Fibroblast of peridontal ligament (primary cell): ENCODE results near the gene PRICKLE2.

ENCODE experiments used
- DNase-seq: peaks from one replicate; pipeline ENCODE4 v3.0.0-alpha.2; 2010; ENCODE audit errors: extremely low read depth

The PRICKLE2 gene, protein sequence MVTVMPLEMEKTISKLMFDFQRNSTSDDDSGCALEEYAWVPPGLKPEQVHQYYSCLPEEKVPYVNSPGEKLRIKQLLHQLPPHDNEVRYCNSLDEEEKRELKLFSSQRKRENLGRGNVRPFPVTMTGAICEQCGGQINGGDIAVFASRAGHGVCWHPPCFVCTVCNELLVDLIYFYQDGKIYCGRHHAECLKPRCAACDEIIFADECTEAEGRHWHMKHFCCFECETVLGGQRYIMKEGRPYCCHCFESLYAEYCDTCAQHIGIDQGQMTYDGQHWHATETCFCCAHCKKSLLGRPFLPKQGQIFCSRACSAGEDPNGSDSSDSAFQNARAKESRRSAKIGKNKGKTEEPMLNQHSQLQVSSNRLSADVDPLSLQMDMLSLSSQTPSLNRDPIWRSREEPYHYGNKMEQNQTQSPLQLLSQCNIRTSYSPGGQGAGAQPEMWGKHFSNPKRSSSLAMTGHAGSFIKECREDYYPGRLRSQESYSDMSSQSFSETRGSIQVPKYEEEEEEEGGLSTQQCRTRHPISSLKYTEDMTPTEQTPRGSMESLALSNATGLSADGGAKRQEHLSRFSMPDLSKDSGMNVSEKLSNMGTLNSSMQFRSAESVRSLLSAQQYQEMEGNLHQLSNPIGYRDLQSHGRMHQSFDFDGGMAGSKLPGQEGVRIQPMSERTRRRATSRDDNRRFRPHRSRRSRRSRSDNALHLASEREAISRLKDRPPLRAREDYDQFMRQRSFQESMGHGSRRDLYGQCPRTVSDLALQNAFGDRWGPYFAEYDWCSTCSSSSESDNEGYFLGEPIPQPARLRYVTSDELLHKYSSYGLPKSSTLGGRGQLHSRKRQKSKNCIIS

DNA sequence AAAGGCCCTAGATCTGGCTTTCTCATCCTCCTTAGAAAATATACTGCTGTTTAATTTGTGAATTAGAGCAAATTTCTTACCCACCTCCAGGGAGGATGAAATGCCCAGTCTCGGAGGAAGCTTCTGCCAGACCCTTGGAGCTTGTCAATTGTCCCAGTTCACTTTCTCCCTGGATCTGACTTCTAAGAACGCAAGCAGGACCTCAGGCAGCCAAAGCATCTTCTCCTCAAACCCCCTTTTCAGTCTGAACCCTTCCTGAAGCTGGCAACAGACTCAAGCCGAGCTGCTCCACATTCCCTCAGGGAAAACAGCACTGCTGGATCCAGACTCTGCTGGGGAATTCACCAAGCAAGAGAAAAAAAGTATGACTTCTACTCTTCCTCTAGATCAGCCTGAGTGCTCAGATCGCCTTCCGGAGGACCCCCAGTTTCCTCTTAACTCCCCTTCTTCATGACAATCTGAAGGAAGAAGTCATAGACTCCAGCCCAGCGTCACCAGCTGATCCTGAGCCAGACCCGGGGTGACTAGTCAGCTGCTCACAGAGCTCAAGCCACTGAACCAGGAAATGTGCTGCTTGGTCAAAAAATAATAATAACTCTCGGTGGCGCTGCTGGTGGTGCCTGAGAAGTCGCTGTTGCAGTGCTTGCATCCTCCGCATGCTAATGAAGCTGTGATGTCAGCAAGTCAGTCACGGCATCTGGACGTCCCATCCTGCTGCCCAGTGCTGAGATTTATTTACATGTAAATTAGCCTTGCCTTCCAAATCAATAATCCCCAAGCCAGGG, at the start of gene PRICKLE2:
Gene PRICKLE2, minus strand, starts transcription at position 641 of the 785 bp plus-strand sequence. CDS start 26,539 bp downstream, outside the sequence.
- DNase-seq: peak; percentile 89

DNA sequence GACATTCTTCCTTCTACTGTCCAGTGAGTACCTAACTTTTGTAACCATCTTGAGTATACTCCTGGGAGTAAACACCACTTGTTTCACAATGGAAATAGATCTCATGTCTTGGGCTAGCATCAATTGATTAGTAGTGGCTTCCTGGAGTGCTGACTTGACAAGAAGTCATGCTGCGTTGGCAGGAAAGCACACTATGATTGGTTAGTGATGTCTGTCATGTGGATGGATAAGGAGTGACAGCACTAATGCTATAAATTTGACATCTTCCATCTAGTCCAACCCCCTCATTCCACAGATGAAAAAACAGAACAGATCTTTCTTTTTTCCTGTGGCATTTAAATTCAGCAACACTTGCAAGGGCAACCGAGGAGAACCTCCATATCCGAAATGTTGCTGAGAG, 47.6 kb upstream of the PRICKLE2 start:
- no peak for DNase-seq

DNA sequence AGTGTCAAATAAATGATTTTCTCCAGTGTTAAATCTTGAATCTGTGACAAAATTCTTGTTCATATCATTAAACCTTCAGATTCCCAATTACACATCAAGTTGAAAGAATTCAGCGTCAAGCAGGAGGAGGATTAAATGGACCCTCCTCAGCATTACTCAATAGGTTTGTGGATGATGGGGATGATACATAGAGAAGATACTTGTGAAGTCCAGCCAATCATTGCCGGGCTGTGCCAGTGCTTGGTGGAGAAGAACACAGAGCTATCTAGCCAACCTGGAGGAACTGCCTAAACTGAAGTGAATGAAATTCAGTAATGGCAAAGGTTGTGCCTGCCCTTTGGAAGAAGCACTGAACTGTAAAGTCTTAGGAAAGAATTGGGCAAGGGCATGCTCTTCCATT, 47.0 kb upstream of the PRICKLE2 start:
- no peak for DNase-seq

DNA sequence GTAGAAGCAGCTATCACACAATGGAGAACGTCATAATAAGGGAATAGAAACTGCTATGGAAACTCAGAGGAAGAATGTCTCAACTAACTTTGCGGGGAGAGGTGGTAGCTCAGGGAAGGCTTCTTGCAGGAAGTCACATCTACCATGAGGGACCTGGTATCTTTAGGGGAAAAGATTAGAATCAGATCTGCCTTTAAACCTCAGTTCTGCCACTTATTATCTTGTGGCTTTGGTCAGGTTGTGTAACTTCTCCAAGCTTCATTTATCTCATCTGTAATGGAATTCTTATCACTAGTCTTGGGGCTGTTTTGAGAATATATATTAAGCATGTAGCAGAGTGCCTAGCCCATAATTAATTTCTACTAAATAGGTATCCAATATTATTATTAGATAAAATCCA, 46.4 kb upstream of the PRICKLE2 start:
- DNase-seq: no peak

DNA sequence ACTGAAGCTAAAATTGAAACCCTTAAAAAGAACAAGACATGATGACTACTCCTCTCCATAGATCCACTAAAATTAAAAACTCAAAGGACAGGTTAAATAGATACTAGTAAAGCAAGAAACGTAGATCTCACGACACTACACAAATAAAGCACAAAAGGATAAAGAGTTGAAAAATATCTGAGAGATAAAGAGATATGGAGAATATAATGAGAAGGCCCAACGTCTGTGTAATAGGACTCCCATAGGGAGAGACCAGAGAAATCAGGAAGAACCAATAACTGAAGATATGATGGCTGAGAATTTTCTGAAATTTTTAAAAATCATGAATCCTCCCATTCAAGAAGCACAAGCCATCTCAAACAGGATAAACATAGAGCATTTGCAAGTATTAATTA, 45.6 kb upstream of the PRICKLE2 start:
- no peak for DNase-seq

DNA sequence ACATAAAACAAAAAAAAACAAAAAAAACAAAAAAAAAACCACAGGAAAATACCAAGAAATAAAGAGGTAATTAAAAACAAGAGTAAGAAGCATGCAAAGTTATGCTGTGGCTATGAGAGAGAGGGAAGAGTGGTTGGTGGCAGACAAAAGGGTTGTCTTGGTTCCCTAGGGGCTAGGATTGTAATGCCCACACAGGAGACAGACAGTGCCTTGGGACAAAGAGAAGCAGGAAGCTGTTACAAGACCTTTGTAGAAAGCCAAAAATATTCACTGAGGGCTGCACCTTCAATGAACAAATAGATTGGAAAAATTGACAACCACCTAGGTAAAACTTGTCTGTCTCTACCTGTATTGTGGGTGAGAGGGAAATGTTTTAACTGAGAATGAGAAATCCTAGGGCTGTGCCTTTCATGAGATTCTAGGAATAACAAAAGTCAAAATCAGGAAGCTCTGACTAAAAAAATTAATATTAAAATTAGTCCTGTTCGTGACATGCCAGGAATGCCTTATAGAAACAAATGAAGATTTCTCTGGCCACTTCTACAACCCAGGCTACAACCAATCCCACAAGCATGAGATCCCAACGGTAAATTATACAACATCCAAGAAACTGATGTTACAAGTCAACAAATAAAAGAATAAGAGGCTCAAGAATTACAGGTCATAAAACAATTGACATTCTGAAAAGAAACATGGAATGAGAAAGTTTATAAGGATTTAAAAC, 45.0 kb upstream of the PRICKLE2 start:
- DNase-seq: no peak

DNA sequence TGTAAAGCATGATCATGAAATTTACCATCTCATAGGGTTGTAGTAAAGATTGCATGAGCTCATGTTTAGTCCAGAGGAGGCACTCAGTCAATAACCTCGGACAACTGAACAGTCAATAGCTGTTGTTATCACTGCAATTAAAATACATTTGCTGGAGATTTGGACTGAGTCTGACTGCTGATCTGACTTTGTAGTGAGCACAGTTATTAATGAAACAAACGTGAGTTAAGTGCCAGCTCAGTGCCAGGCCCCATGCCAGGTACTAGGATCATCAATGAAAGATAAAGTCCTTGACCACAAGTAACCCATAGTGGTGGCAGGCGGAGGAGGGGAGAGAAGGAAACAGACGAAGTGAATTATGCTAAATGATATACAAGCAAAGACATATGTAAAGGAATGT, 43.7 kb upstream of the PRICKLE2 start:
- DNase-seq: no peak

DNA sequence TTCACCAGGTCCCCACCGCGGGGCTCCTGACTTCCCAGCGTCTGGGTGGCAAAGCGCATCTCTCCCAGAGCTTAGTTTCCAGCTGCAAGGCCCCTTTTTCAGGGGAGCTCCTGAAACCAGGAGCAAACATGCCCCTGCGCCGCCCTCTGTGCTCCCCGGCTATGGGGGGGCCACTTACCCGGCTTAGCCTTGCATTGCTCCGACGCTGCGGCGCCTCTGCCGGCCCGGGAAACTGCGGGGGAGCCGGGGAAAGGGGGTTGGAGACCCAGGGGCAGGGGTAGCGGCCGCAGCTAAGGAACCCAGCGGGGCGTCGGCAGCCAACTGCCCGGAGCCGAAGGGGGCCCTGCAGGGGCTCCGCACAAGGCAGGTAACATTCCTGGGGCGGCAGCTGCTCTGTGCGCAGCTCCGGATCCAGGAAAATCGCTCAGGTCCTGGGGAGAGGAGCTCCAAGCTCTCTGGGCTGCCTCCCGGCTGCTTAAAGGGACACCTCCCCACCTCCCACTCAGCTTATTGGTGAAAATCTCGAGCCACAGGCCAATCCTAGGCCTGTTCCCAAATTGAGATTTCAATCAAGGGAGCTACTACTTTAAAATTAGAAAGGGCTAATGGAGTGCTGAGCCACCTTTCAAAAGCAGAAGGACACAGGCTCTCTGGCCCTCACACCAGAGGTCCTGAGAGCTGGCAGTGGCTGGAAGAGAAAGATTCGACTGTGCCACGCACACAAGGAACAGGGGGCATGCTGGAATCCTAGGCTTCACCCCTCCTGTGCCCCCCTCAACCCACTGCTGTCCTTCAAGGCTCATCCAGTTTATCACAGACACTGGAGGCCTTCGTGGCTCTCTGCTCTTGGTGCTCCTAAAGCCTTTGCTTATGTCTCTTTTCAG, 42.7 kb upstream of the PRICKLE2 start:
- peak; percentile 70 for DNase-seq

DNA sequence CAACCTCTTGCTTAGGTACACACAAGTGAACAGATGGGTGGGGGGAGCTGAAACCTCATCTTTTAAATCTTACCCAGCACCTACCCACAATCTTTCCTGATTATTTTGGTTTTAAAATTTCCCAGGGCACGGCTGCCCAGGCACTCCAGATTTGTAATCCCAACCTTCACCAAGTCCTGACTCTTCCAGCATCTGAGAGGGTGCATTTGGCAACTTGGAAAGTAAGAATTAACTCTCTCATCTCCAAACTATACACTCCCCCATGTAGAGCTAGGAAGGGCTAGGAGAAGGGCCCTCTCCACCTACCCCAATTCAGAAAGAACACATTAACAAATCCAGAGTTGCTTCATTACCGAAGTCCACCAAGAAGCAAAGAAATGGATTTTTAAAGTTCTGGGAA, 41.7 kb upstream of the PRICKLE2 start:
- no peak for DNase-seq

DNA sequence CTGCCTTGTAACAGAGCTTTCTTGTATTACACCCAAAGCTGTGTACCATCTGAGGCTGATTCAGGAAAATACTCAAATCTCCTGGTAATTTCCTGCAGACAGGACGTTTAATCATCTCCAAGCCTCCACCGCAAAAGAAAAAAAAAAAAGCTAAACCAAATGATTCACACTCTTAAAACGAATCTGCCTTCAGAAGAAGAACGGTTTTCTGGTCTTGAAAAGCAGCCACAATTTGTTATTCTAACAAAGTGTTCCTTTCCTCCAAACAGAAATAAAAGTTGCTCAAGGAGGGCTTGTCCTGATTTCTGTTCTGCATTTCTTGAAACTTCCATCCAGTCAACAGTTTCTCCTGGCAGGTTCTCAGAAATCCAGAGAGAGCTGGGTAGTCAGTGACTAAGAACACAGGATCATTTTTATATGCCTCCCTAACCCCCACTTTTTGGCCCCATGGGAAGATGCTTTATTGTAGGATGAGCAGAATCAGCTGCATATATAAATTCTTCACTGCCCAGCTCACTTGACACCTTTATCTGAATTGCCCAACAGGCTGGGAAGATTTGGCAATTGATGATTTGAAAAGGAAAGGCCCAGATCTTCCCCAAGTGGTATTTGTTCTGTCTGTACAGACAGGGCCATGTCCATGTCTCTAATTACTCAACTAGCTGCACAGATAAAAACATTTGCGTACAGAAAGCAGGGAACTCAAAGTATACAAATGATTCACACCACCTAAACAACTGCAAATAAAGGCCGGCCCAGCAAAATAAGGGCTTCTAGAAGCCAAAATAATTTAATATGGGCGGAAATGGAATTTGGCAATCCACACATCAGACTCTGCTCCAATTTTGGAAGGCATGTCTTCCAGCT, 41.0 kb upstream of the PRICKLE2 start:
- peak; percentile 97 for DNase-seq

DNA sequence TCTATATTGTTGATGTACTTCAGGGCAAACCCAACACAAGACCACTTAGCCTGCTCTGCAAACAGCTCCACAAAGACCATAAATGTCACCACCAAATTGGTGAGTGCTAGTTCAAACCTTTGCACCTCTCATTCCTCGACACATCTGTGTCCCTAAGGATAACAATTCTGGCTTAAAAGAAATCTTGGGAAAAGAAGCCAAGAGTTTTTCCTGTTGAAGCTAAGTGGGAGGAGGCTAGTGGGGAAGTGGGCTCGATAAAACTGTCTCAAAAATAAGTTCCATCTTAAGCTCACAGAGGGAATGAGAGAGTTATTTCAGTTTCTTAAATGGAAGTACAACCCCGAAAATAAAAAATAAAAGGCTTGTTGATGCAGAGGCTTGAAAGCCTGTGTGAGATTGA, 40.4 kb upstream of the PRICKLE2 start:
- DNase-seq: no peak

DNA sequence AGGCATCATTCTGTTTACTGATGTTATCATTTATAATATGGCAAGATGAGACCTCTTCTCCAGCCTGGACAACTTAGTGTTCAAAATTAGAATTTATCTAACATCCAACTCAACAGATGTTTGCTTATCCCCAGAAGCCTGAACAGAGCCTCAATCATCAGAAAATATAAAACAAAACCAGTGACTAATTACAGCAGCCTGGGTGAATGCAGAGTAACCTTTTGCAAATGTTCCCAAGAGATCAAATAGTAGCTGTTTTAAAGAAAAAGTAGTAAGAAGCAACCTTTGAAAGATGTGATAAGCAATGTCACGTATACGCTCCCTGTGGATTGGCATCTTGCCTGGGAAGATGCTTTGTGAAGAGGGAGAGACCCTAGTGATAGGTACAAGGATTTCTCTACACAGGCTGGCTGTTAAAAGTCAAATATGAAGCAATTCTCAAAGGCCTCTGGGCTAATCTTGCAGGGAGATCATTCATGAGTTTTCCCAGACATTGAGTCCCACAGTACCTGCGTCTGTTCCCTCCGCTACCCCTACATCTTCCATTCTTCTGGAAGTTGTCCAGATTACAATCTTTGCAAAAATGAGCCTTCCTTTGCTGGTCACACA, 39.3 kb upstream of the PRICKLE2 start:
- peak; percentile 27 for DNase-seq

DNA sequence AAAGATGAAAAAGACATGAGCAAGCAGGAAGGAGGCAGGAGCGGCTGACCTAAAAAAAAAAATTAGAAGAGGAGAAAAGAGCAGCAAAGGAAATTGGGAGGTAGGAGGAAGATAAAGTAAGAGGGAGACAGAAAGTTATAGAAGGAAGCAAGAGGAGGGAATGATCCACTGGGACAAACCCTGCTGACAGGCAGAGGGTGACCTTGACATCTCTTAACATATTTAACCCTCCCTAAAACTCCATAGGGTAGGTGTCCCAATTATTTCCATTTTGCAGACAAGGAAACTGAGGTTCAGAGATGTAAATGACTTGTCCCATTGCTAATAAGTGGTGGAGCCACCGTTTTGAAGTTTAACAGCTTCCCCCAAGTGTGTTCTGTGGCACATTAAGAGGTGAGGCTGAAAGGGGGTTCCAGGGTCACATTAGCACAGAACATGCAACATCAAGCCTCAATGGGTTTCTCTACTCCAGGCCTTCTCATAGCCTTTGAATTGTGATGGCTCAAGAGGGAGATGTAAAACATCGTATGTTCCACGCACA, 37.4 kb upstream of the PRICKLE2 start:
- no peak for DNase-seq

DNA sequence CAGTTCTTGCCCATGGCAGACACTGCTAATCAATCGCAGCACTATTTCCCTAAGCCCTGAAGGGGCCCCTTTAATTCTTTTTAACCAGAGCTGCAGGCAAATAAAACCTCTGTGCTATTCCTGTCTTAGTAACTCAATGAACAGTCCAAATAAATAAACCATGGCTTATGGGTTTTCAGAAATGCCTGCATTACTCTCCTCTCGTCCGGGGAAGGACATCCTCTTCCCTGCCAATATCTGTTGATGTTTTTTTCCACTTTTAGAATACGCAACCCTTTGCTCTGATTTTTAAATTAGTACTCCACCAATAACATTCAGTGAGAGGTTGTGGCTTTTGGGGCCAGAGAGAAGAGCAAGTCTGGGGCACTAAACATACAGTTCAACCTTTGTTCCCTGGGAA, 35.2 kb upstream of the PRICKLE2 start:
- peak; percentile 56 for DNase-seq

DNA sequence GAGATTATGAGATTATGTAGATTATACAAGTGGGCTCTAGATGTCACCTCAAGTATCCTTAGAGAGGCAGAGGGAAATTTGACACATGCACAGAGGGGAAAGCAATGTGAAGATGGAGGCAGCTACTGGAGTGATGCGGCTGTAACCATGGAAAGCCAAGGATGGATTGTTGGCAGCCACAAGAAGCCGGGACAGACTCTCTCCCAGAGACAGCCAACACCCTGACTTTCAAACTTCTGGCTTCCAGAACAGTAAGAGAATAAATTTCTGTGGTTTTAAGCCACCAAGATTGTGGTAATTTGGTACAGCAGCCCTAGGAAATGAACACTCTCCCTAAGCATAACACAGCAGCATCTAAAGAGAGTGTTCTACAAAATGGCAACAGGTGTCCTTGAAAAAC, 34.4 kb upstream of the PRICKLE2 start:
- peak; percentile 81 for DNase-seq

DNA sequence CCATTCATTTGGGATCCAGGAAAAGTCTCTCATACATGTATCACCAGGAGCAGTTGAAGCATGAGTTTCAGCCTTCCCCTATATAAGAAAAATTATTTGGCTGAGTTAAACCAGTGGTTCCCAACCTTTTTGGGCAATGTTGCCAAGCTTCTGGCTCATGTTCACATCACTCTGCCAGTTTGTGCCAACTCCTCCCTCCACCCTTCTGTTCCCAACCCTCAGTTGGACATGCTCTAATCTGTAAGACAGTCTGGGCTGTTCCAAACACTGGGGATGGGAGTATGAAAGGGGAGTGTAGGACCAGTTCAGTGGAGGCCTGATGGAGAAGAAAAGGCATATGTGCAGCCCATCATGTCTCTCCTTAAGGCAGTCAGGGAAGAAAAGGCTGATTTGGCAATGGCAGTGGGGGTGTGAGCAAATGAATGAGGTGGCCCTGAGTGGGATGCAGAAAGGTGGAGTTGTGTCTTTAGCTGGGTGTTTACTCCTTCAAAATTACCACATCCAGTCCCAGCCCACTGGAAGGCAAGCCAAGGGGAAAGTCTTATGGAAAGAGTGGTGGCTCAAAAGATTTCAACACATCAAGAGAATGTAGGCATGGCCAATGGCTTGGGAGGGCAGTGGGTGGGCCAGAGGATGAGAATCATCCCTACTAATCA, 32.0 kb upstream of the PRICKLE2 start:
- no peak for DNase-seq

DNA sequence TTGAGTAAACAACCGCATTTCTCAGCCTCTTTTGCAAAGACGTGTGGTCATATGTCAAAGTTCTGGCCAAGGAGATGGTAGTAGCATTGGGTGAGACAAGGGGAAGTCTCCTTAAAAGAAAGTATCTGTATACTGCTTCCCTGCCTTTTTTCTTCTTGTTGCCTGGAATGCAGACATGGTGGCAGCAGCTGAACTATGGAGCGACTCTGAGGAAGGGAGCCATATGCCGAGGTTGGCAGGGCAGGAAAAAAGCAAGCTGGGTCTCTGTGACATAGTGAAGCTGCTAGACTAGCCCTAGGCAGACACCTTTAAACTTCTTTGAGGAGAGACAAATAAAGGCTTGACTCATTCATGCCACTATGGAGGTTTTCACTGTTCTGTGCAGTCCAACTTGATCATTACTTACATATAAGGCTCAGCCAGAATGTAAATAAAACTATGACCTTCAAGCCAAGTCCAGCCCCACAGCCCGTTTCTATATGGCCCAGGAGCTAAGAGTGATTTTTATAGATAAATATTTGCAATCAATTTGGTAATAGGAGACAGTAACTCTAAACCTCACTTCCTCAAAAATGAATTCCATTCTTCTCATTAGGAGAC, 30.6 kb upstream of the PRICKLE2 start:
- no peak for DNase-seq

DNA sequence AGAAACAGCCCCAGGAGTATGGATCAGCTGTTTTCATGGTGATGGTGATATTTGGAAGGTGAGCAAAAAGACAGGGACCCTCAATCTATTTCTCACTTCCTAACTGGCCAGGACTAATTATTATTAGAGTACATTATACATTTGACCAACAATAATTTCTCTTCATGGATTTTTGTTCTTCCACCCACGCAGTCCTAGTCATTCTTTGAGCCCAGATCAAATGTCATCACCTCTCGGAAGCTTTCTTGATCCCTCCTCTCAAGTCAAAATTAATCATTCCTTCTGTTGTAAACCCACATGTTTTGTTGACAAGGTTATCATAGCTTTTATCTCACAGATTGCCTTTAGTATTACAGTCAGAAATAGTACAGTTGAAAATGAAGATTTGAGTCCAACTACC, 29.2 kb upstream of the PRICKLE2 start:
- DNase-seq: no peak
